NCI-H345 treated with DMSO at 0.1 percent for 48 hours (cell line): Measurements from ENCODE around the gene EIF3CL.
"Not testable (repeated sequence)": the region's sequence is repeated elsewhere in the genome, so short reads cannot be mapped to it uniquely, and the experiment has no call there.

ENCODE experiments used
- DNase-seq: peaks from one replicate; lab custom pipeline; 2025; ENCODE audit not compliant: unreplicated experiment; lab: John Stamatoyannopoulos, UW

The EIF3CL gene

DNA sequence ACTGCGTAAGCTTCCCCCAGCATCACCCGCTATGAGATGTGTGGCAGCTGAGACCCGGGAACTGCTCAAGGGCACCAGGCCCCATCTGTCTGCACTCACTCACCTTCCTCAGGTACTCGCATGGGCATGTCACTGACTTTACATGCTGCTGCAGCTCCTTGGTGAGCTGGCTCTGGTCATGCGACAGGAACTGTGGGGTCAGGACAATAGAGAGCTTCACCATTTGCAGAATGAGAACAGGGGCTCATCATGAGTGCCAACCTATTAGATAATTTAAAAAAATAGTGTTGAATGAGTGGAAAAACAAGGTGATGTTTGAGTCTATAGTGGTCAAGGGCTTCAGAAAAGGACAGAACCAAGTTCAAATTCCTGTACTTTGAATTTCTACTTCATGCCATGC lies 41.0 kb downstream of the EIF3CL start:
- DNase-seq: not testable (repeated sequence)

DNA sequence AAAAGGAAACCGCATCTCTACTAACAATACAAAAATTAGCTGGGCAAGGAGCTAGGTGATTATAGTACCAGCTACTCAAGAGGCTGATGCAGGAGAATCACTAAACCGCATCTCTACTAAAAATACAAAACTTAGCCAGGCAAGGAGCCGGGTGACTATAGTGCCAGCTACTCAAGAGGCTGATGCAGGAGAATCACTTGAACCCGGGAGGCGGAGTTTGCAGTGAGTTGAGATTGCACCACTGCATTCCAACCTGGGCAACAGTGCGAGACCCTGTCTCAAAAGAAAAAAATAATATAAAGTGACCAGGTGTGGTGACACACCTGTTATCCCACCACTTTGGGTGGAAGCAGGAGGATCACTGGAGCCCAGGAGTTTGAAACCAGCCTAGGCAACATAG lies 65.4 kb downstream of the EIF3CL start:
- not testable (repeated sequence) for DNase-seq

DNA sequence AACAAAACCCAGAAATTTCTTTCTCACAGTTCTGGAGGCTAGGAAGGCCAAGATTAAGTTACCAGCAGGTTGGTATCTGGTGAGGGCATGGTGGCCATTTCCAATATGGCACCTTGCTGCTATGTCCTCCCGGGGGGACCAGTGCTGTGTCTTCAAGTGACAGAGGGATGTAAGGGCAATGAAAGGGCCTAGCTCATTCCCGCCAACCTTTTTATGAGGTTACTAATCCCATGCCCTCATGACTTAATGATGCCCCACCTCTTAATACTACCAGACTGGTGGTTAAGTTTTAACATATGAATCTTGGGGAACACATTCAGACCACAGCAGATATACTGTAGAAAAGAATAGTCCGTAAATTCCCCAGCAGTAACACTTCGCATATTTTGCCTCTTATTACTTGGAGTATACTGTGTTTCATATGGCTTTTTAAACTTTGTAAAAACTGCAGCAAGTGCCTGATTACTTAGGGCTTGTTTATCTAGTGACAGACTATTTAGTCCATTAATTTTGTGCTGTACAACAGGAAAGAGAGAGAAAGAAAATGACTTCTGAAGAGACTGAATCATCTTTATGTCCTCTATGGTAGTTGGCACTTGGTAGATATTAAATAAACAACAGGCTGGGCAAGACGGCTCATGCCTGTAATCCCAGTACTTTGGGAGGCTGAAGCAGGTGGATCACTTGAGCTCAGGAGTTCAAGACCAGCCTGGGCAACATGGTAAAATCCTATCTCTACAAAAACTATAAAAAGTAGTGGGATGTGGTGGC lies 66.5 kb downstream of the EIF3CL start:
- DNase-seq: not testable (repeated sequence)

DNA sequence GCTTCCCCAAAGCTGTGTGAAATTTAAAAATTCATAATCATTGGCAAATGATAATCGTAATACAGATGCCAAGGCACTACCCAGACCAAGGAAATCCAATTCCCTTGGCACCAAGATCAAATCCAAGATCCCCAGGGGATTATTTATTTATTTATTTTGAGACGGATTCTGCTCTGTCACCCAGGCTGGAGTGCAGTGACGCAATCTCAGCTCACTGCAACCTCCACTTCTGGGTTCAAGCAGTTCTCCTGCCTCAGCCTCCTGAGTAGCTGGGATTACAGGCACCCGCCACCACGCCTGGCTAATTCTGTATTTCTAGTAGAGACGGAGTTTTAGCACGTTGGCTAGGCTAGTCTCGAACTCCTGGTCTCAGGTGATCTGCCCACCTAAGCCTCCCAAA lies 68.0 kb downstream of the EIF3CL start:
- DNase-seq: not testable (repeated sequence)

DNA sequence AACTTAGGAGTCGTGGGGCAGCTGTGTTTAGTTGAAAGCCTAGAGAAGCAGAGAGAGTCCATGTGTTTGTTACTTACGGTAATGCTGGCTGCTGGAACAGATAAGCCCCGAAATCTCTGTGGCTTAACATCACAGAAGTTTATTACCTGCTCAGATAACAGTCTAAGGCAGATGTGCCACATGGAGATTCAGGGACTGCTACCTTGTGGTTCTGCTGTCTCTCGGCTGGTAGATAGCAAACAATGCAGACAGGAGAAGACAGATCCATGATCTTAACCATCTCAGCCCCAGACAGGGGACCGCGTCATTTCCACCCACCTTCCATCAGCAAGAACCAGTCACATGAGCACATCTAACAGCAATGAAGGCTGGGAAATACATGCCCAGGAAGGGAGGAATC lies 71.0 kb downstream of the EIF3CL start:
- DNase-seq: not testable (repeated sequence)

DNA sequence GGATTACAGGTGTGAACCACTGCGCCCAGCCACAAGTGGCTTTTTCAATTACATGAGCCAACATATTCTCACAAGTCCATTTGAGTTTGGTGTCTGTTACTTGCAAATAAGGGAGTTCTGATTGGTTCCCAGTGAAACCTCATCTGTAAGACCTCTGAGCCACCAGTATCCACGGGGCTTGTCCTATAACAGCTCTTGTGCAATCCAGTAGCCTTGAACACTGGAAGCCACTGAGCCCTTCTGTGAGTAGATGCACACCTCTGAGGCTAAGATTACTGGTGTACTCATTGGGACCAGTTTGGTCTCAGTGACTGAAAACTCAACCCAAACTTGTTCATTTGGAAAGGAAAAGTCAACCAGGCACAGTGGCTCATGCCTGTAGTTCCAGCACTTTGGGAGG lies 72.7 kb downstream of the EIF3CL start:
- not testable (repeated sequence) for DNase-seq

DNA sequence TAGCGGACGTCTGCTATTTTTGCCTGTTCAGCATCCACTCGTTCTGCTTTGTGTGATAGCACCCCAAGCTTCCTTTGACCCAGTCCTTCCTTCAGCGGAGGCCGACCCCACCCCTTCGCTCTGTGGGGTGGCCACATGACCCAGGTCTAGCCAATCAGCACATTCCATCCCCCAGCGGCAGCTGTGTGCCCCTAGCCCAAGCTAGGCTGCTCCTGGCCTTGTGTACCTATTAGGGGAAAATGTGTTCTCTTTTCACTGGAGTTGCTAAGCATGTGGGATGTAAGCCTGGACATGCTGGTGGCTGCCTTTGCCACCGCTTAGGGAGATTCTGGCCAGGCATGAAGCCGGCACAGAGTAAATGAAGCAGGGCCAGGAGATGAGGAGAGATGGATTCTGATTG lies 73.4 kb downstream of the EIF3CL start:
- not testable (repeated sequence) for DNase-seq
